AG04450 (cell line): Measurements from ENCODE around the gene PPP1R15B. TPM values are rescaled to one million over a fixed set of nuclear protein-coding genes. Genes with fewer than 3 reads are reported as not detected.
A peak's percentile ranks its signal among the peaks of the same experiment; 100 is the strongest.

ENCODE experiments used
- CTCF ChIA-PET: fragments of 300-600, 350-600 bp; formaldehyde crosslinking; extraction: SDS; loops from one replicate; lab custom pipeline; 2022; ENCODE audit warnings: antibody characterized with exemption, inconsistent platforms; lab: Charles Lee
- POLR2A ChIA-PET: fragments of 350-600 bp; formaldehyde crosslinking; extraction: SDS; loops from one replicate; lab custom pipeline; 2021; ENCODE audit warnings: antibody characterized with exemption, inconsistent platforms; lab: Yijun Ruan, JAX
- DNase-seq: peaks from one replicate; pipeline ENCODE4 v3.0.0-alpha.2; 2011; ENCODE audit warnings: low read depth, low spot score
- H3K27ac ChIP-seq: one replicate; pipeline ENCODE4 v1.5.1; 2012; ENCODE audit warnings: low read depth, low read length, control low read depth
- H3K27me3 ChIP-seq: one replicate; pipeline ENCODE4 v1.6.0; 2012; ENCODE audit warnings: low read length; ENCODE audit not compliant: control insufficient read depth, insufficient read depth
- H3K4me3 ChIP-seq: 2 replicates; pipeline ENCODE4 v1.5.1; 2011; ENCODE audit warnings: mild to moderate bottlenecking, low read depth, low read length, control low read depth
- H3K9me3 ChIP-seq: 2 replicates; pipeline ENCODE4 v1.5.1; 2012; ENCODE audit warnings: low read length; ENCODE audit not compliant: control insufficient read depth, insufficient read depth
- polyA plus RNA-seq: library from polyadenylated mRNA; depleted of rRNA; stranded (reverse); fragments of >200 nt; gene quantifications from 2 replicates; pipeline ENCODE4 v1.2.3, GENCODE V29; 2011
- TF ChIP-seq, protein P1 (sequence below): IDR thresholded peaks from 2 replicates; pipeline ENCODE4 v1.5.1; 2011; ENCODE audit warnings: low read depth, low read length, control low read depth, inconsistent platforms

PPP1R15B gene
- polyA plus RNA-seq, 1 experiment, result 28.4 TPM

DNA sequence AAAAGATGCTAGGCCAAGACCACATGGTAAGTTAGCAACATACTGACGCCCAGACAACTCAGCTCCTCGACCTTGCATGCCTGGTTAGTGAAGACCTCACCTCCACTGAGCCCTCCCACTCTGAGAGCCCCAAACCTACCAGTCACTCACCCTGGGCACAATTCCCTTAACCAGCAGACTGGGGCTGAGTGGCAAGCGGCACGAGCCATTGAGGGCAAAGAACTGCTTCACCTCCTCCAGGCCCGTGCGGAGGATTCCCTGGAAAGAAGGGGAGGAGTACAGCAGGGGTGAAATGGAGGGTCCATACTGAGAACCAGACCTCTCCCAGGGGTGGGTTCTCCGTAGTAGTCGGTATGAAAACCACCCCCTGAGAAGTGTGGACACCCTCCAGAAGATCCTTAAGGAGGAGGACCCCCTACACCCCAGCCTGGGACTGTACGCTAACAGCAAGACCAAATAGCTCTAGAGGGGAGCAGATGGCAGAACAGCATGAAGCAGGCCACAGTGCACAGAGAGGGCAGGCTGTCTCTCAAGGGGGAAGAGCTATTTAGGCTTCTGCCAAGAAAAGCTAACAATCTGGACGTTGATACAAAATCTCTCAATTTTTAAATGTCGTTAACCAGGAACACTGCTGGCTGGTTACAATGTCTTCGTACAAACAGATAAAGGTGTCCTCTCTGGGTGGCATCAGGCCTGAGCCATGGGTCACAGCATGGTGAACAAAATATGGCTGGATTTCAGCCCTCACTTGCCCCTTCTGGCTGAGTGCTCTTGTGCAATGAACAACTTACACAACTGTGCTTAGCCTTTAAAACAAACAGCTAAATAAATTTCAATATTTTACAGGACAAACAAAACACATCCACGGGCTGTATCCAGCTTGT is 31.0 kb upstream of the PPP1R15B start:
- Histone ChIP-seq H3K27me3 (no peaks in the 10 kb centered on the region), H3K9me3 (no peaks in the 10 kb centered on the region), H3K27ac (no peak overlapping the region), H3K4me3 (no peak overlapping the region)
- TF ChIP-seq, protein P1, sequence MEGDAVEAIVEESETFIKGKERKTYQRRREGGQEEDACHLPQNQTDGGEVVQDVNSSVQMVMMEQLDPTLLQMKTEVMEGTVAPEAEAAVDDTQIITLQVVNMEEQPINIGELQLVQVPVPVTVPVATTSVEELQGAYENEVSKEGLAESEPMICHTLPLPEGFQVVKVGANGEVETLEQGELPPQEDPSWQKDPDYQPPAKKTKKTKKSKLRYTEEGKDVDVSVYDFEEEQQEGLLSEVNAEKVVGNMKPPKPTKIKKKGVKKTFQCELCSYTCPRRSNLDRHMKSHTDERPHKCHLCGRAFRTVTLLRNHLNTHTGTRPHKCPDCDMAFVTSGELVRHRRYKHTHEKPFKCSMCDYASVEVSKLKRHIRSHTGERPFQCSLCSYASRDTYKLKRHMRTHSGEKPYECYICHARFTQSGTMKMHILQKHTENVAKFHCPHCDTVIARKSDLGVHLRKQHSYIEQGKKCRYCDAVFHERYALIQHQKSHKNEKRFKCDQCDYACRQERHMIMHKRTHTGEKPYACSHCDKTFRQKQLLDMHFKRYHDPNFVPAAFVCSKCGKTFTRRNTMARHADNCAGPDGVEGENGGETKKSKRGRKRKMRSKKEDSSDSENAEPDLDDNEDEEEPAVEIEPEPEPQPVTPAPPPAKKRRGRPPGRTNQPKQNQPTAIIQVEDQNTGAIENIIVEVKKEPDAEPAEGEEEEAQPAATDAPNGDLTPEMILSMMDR, result no peak
- POLR2A ChIA-PET, result no interaction called here
- CTCF ChIA-PET, result interaction anchor here (1.4 to 15.0 kb wide), 2 partner anchors 11 to 58 kb away, joined by 9 to 483 read pairs; partner anchors contain the start of gene PIK3C2B
- no peak for DNase-seq

DNA sequence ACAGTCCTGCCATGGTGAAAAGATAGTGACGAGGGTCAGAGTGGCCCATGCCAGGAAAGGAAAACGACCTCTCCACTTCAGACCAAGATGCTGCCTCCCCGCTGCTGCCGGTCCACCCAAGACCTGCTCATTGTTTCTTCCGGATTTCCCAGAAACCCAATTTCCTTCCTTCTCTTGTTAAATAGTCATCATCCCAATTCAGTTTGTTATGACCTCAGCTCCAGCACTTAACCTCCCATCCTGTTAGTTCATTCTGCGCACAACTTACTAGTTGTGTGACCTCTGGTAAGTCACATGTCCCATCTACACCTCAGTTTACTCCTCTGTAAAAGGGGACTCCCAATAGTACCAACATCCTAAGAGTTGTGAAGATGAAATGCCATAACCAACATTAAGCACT is 29.9 kb upstream of the PPP1R15B start:
- CTCF ChIA-PET, result interaction anchor here (15.0 kb wide), 1 partner anchor 59 kb away, joined by 483 read pairs; the partner anchor contains the start of gene PIK3C2B
- Histone ChIP-seq H3K9me3 (no peaks in the 10 kb centered on the region), H3K27ac (no peak overlapping the region), H3K27me3 (no peaks in the 10 kb centered on the region), H3K4me3 (no peak overlapping the region)
- POLR2A ChIA-PET, result no interaction called here
- no peak for DNase-seq
- TF ChIP-seq, protein P1, result no peak

DNA sequence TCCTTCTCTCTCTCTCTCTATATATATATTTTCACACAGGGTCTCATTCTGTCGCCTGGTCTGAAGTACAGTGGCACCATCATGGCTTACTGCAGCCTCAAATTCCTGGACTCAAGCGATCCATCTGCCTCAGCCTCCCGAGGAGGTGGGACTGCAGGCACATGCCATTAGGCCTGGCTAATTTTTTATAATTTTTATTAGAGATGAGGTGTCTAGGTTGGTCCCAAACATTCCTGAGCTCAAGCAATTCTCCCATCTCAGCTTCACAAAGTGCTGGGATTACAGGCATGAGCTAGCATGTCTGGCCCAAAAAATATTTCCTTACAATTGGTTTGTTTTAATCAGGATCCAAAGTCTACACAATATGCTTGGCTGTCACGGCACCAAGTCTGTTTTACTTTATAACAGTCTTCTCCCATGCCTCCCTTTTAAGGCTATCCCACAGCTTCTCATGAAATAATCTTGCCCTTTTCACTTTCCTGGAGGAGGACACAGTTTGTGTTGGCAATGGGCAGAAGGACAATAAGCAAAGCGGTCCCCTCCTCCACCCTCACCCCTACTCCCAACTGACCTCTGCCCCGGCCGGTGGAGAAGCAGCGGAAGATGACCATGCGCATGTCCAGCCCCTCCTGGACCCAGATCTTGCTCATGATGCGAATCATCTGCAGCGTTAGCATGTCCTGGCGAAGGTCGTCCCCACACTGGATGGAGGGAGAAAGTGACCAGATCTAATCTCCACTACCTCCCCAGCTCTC is 28.2 kb upstream of the PPP1R15B start:
- no peak for DNase-seq
- ChIA-PET CTCF (interaction anchor here (0.6 to 15.0 kb wide), 6 partner anchors 7 to 60 kb away, joined by 3 to 483 read pairs (median 4); partner anchors contain the start of gene PIK3C2B), POLR2A (interaction anchor here (0.7 to 1.3 kb wide), 3 partner anchors 29 to 295 kb away, joined by 3 to 5 read pairs (median 4); no protein-coding TSS in a partner anchor)
- TF ChIP-seq, protein P1, result no peak
- no peak overlapping the region for H3K4me3 ChIP-seq
- H3K9me3 ChIP-seq, result no peaks in the 10 kb centered on the region
- H3K27ac ChIP-seq, result no peak overlapping the region
- no peaks in the 10 kb centered on the region for H3K27me3 ChIP-seq

DNA sequence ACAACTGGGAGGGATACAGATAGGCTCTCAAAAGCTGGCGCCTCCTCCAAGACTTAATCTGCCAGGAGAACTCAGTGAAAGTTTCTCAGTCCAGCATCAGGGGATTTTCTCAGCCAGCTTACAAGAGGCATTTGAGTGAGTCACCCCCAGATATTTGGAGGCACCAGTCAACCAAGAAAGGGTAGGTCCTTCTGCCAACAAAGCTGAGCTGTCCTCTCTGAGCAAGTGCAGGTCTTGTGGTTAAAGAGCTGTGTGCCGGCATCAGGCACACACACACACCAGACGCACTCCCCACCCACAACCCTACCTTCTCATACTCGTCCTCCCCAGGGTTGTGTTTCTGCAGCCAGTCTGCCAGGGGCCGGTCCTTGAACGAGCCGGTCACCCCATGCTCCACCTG is 27.0 kb upstream of the PPP1R15B start:
- peak; percentile 96 for DNase-seq
- H3K9me3 ChIP-seq, result no peaks in the 10 kb centered on the region
- POLR2A ChIA-PET, result interaction anchor here (1.0 to 1.4 kb wide), 3 partner anchors 10 to 77 kb away, joined by 3 to 4 read pairs (median 3); partner anchors contain the start of gene MDM4
- H3K4me3 ChIP-seq, result no peak overlapping the region
- H3K27ac ChIP-seq, result peak overlapping the region; percentile 71
- peaks cover 2% of the 10 kb centered on the region for H3K27me3 ChIP-seq
- CTCF ChIA-PET, result interaction anchor here (0.7 to 15.0 kb wide), 5 partner anchors 8 to 62 kb away, joined by 3 to 483 read pairs (median 5); partner anchors contain the start of gene PIK3C2B
- TF ChIP-seq, protein P1, result no peak
